NB4 (cell line): ENCODE results near the gene OR12D3.
A peak's percentile ranks its signal among the peaks of the same experiment; 100 is the strongest.

ENCODE experiments used
- DNase-seq: peaks from one replicate; pipeline ENCODE4 v3.0.0; 2010; ENCODE audit warnings: low read depth
- H3K4me3 ChIP-seq: one replicate; pipeline ENCODE4 v1.5.1; 2011; ENCODE audit warnings: mild to moderate bottlenecking, low read depth, low read length, moderate library complexity
- MAX ChIP-seq: IDR thresholded peaks from 2 replicates; pipeline ENCODE4 v1.6.1; 2011; ENCODE audit warnings: low read depth, low read length
- MYC ChIP-seq: IDR thresholded peaks from 2 replicates; pipeline ENCODE4 v1.6.1; 2011; ENCODE audit warnings: low read depth, low read length
- POLR2A ChIP-seq: IDR thresholded peaks from 2 replicates; pipeline ENCODE4 v1.6.1; 2011; ENCODE audit warnings: mild to moderate bottlenecking; ENCODE audit not compliant: insufficient read length; ENCODE audit errors: extremely low read depth
- TF ChIP-seq, protein P1 (sequence below): IDR thresholded peaks from one replicate; pipeline ENCODE4 v1.5.1; 2012; ENCODE audit warnings: low read depth, low read length

OR12D3 gene

DNA sequence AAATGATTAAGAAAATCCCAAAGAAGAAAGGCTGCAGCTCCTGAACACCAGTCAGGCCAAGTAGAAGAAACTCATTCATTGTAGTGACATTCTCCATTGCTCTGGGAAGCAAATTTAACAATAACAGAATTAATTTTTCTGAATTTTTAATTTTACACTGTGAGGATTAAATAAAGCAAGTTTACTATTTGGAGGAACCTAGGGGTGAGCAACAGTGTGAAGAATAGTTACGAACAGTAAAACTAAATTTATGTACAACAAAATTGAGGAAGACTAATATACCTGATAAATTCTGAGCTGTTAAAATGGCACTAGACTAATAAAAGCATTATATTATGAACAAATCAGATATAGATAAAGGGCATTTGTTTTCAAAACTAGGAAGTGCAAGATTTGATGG is at the start of gene OR12D3:
TSS of gene OR12D3 (minus strand) at position 101 of the 400 bp plus-strand sequence. CDS start at position 97, 4 bp downstream.
- no peak within 1 kb of the TSS for H3K4me3 ChIP-seq
- DNase-seq: no peak
- TF ChIP-seq MAX (no peak), POLR2A (no peak), MYC (no peak)
- TF ChIP-seq, protein P1, sequence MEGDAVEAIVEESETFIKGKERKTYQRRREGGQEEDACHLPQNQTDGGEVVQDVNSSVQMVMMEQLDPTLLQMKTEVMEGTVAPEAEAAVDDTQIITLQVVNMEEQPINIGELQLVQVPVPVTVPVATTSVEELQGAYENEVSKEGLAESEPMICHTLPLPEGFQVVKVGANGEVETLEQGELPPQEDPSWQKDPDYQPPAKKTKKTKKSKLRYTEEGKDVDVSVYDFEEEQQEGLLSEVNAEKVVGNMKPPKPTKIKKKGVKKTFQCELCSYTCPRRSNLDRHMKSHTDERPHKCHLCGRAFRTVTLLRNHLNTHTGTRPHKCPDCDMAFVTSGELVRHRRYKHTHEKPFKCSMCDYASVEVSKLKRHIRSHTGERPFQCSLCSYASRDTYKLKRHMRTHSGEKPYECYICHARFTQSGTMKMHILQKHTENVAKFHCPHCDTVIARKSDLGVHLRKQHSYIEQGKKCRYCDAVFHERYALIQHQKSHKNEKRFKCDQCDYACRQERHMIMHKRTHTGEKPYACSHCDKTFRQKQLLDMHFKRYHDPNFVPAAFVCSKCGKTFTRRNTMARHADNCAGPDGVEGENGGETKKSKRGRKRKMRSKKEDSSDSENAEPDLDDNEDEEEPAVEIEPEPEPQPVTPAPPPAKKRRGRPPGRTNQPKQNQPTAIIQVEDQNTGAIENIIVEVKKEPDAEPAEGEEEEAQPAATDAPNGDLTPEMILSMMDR: no peak

GRCh38 chr6:29424575-29424974 is 49.5 kb upstream of the OR12D3 start:
- no peak overlapping the region for H3K4me3 ChIP-seq
- TF ChIP-seq POLR2A: no peak
- TF ChIP-seq MAX: no peak
- no peak for TF ChIP-seq MYC
- TF ChIP-seq, protein P1: no peak
- peak; percentile 4 for DNase-seq

- no peak for DNase-seq
- H3K4me3 ChIP-seq: no peak overlapping the region
- TF ChIP-seq POLR2A (no peak), MAX (no peak), MYC (no peak)
- TF ChIP-seq, protein P1: no peak
Observed at GRCh38 chr6:29424168-29424567, 49.1 kb upstream of the OR12D3 start.

DNA sequence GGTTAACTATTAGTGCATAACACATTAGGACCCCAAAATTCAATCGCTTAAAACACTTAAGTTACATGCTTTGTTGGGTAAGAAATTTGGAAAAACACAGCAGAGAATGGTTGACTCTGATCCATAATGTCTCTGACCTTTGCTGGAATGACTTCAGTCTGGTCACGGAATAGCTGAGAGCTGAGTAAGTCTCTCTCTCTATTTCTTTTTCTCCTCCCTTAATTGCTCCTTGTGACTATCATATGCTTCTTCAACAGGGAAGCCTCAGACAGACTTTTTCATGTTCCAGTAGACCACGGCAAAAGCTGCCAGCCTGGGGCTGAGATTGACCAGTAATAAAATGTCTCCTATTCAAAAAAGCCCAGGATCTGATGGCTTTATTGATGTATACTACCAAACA is 44.4 kb upstream of the OR12D3 start:
- H3K4me3 ChIP-seq: no peak overlapping the region
- no peak for DNase-seq
- TF ChIP-seq MYC (no peak), POLR2A (no peak), MAX (no peak)

DNA sequence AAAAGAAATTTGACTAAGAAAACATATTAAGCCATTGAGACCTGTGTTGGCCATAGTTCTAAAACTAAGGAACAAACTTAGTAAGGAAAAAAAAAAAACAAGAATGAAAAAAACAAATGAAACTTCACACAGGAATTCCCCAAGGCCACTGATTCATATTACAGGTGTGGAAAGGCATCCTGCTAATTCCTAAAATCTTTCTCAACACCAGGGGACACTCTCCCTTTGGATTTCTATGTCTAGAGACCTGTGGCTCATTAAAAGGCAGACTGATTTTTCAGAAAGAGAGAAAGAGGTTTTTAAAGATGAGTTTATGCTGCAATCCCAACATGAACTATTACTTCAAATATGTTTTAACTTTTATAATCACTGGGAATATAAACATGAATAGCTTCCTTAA is 39.5 kb upstream of the OR12D3 start, which contains the start of gene OR12D1:
TSS of gene OR12D1 (plus strand) at position 341 of the 400 bp plus-strand sequence.
- no peak for DNase-seq
- TF ChIP-seq MYC (no peak), POLR2A (no peak), MAX (no peak)
- TF ChIP-seq, protein P1: no peak
- no peak within 1 kb of the TSS for H3K4me3 ChIP-seq

- DNase-seq: no peak
- TF ChIP-seq POLR2A (no peak), MAX (no peak), MYC (no peak)
- TF ChIP-seq, protein P1: no peak
- no peak overlapping the region for H3K4me3 ChIP-seq
Observed at GRCh38 chr6:29403801-29404200, 28.7 kb upstream of the OR12D3 start.
